HG03442 (cell line): Measurements from ENCODE around the gene DET1.
"Not testable (repeated sequence)": the region's sequence is repeated elsewhere in the genome, so short reads cannot be mapped to it uniquely, and the experiment has no call there.

Source experiments
- ATAC-seq: cut with Tn5 transposase; IDR thresholded peaks from one replicate; pipeline ENCODE4 v1.9.1; 2021; ENCODE audit warnings: mild to moderate bottlenecking, moderate library complexity; ENCODE audit not compliant: unreplicated experiment

DET1 gene

GRCh38 chr15:88498996-88499395 lies 47.5 kb downstream of the DET1 start:
- ATAC-seq = no peak

- ATAC-seq = no peak
These were observed 49.2 kb downstream of the DET1 start for GRCh38 chr15:88497109-88497765.

DNA sequence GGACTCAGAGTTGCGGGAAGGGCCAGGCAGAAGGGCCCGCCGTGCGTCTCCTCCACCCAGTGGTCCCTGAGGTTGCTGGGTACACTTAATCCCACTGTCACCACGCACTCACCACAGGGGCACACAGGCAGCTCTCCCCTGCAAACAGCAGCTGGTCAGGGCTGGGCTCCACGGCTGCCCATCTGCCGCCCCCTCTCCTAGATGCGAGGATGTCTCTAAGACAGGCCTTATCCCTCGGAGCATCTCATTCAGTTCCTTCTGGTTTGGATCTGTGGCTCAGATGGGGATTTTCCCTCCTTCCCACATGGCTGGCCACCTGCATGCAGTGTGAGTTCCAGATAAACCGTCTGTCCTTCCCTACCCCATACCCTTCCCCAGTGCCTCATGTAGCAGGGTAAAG lies 52.6 kb downstream of the DET1 start:
- ATAC-seq = no peak

DNA sequence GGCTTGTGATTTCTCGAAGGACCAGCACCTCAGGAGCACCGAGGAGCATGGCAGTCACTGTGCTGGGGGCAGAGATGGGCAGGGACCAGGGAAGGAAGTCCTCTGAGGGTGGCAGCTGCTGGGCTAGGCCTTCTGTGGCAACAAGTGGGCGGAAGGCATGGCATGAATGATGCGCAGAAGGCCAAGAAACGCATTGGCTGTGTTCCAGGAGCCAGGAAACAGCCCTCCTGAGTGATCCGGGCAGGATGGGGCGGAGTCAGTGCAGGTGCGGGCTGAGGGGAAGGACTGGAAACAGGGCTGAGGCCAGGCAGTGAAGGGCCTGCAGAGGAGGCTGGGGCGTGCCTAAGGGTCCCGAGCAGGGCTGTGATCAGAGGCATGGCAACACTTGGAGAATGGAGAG lies 55.3 kb downstream of the DET1 start:
- no peak for ATAC-seq

DNA sequence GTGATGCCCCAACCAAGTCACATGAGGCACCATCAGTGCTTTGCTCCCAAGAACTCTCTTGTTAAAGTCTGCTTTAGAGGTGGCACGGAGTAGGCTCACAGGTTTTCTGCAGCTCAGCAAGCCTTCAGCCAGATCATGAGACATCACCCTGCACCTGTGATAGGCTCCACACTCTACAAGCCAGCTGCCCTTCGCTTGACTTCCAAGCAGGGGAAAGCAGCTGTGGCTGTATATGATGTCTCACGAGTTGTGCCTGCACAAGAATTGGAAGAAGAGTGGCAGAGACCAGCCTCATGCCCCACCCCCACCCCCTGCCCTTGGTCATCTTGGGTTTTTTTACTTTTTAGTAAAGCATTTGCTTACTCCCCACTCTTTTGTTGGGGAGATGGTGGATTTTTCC lies 56.4 kb downstream of the DET1 start:
- no peak for ATAC-seq

GRCh38 chr15:88489321-88489720 lies 57.2 kb downstream of the DET1 start:
- no peak for ATAC-seq

DNA sequence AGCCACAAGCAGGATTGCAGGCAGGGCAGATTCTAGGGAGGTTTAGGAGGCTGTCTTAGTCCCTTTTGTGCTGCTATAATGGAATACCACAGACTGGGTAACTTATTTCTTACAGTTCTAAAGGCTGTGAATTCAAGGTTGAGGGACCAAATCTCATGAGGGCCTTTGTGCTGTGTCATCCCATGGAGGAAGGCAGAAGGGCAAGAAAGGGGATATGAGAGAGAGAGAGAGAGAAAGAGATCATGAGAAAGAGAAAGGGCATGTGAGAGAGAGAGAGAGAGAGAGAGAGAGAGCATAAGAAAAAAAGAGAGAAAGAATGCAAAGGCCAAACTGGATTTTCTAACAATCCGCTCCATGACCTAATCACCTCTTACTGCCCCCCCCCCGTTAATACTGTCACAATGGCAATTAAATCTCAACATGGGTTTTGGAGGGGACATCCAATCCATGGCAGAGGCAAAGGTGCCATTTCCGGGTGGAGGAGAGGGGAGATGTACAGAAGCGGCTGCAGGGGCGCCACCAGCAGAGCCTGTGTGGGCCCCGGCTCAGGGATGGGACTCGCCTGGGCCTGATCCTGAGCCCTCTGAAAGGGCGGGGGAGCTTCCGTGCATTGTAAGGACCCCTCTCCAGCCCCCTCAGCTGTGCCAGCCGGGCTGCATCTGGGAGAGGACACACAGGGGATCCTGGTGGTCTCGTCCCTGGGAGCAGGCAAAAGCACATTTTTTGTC lies 58.5 kb downstream of the DET1 start:
- ATAC-seq = no peak

DNA sequence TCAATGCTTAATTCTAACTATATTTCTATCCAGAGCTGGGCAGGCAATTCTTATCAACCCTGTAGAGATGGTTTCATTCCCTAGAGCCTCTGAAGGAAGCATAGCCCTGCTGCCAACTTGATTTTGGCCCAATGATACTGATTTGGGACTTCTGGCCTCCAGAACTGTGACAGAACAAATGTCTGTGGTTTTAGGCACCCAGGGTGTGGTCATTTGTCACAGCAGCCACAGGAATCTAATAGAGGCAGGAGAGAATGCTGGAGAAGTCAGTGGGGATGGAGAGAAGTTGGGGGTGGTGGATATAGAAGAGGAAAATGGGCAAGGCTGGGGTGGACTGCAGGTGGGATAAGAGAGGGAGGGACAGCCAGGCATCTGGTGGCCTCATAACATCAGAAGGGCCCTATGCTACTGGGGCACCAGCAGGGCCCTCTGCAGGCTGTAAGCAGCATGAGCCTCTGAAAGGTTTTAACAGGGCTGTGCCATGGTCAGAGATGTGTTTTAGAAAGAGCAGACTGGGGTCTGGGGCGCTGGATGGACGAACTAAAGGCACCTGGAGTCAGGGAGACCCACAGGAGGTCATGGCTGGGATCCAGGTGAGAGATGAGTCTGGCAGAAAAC lies 59.2 kb downstream of the DET1 start:
- ATAC-seq = no peak

- ATAC-seq = no peak
These were observed 61.7 kb downstream of the DET1 start for GRCh38 chr15:88484682-88485331.

DNA sequence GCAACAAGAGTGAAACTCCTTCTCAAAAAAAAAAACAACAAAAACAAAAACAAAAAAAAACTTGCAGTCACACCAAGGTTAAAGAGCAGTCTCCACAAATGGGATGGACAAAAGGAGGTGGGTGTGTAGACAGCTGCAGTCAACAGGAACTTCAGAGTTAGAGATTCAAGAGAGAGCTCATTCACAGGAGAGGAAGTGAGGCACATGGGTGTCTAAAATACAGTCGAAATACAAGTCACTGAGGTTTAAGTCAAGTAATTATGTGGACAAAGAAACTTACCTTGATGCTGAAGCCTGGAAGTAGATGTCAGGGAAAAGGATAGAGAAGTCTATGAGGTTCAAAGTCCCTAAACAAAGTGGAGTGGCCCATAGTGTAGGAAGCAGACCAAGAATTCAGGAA lies 64.2 kb downstream of the DET1 start:
- no peak for ATAC-seq

DNA sequence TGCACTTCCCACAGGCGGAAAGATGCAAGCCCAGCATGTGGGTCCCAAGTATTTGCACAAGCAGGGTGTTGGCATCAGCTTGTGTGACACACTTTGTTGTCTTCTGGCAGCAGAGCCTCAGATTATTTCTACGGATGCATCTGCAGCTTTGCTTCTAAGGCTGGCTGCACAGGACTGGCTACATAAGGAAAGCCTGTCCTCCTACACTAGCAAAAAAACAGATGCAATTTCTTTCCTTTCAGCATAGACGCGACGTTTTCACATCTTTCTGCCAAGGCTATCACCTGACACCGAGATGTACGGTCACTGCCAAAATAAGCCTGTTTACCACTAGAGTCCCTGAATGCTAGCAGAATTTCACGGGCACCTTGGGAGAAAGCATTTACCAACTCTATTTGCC lies 65.5 kb downstream of the DET1 start:
- no peak for ATAC-seq

DNA sequence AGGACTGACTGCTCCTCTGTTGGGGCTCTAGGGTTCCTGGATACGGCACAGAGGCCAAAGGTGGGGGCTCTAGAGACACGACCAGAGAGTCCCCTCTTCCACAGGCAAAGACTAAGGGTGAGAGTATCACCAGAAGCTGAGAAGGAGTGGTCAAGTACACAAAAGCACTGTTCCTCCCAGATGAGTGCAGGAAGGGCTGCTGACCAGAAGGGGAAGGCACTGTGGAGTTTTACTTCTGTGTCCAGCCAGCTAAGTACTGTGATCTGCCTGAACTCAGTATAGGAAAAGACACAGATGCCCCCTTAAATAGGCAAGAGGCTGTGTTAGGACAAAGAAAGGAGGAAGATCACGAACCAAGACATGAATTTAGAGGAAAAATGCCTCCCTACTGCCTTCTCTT lies 67.3 kb downstream of the DET1 start:
- ATAC-seq = no peak

DNA sequence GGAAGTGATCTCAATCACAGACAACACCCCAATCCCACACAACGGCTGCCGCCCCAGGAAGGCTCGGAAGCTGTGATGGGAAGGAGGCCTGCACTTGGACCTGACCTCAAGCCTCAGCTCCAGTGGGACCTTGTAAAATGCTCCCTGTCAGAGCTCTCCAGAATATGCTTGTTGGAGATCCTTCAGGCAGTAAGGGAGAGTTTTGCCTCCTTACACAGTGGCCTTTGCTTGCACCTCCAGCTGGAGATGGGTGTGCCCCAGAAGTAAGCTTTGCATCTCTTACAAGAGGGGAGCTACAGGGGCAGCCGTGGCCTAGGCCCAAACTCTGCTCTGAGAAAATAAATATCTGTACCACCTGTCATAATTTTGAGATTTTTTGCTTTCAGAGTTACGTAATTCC lies 68.6 kb downstream of the DET1 start:
- ATAC-seq = no peak

DNA sequence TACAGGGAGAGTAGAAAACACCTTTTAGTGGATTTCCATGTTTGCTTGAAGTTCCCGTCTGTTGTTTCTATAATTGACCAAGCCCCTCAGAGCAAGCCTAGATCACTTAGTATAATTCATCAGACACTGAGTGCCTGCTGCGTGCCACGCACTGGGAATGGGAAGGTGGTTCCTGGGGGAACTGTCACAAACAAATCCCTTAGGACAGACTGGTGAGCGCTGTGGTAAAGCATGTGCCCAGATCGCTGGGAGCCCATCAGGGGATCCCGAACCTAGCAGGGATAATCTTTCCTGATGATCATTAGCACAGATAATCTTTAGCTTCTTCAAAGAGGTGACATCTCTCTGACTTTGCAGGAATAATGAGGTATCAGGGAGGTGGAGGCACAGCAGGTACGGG lies 69.4 kb downstream of the DET1 start:
- ATAC-seq = no peak

- ATAC-seq = no peak
These were observed 69.8 kb downstream of the DET1 start for GRCh38 chr15:88476635-88477060.

- not testable (repeated sequence) for ATAC-seq
These were observed 72.7 kb downstream of the DET1 start for GRCh38 chr15:88473661-88474293.

GRCh38 chr15:88472225-88472624 lies 74.3 kb downstream of the DET1 start:
- ATAC-seq = no peak

- no peak for ATAC-seq
These were observed 75.7 kb downstream of the DET1 start for GRCh38 chr15:88470625-88471372.

- ATAC-seq = no peak
These were observed 77.2 kb downstream of the DET1 start for GRCh38 chr15:88469321-88469720.

GRCh38 chr15:88468721-88469120 lies 77.8 kb downstream of the DET1 start:
- ATAC-seq = not testable (repeated sequence)
